DND-41 (cell line): Measurements from ENCODE around the gene GNG12.

Experiments used
- ATAC-seq: fragments of 200-7000 bp; cut with Tn5 transposase; 3 replicates; pipeline ENCODE4 v1.9.1; 2021; ENCODE audit warnings: low read depth; ENCODE audit not compliant: insufficient read depth
- DNase-seq: peaks from one replicate; pipeline ENCODE4 v3.0.0-alpha.2; 2020
- H2AFZ ChIP-seq: 2 replicates; pipeline ENCODE4 v1.6.0; 2012; ENCODE audit warnings: low read depth, low read length
- H3K27ac ChIP-seq: 2 replicates; pipeline ENCODE4 v1.5.1; 2012; ENCODE audit warnings: low read length, inconsistent platforms
- H3K27me3 ChIP-seq: fragments of 200-600 bp; sonication (generic); 2 replicates; pipeline ENCODE4 v1.6.0; 2012; ENCODE audit warnings: low read length, mild to moderate bottlenecking, inconsistent platforms; ENCODE audit not compliant: insufficient read depth, poor library complexity
- H3K36me3 ChIP-seq: 2 replicates; pipeline ENCODE4 v1.5.1; 2012; ENCODE audit warnings: low read length, inconsistent platforms; ENCODE audit not compliant: insufficient read depth
- H3K4me1 ChIP-seq: 2 replicates; pipeline ENCODE4 v1.5.1; 2012; ENCODE audit warnings: mild to moderate bottlenecking, low read length; ENCODE audit not compliant: insufficient read depth
- H3K4me2 ChIP-seq: 2 replicates; pipeline ENCODE4 v1.6.0; 2012; ENCODE audit warnings: mild to moderate bottlenecking, moderate library complexity, low read length, inconsistent platforms; ENCODE audit not compliant: insufficient read depth
- H3K4me3 ChIP-seq, 2 experiments: fragments of 200-600 bp in 1 of 2; shearing (Covaris generic) in 1 of 2; 2 replicates each; pipeline ENCODE4 v1.5.1; 2012 to 2016; ENCODE audit warnings: inconsistent platforms in 2 of 2, low read length in 2 of 2, mild to moderate bottlenecking in 2 of 2, low read depth in 1 of 2, moderate library complexity in 1 of 2
- H3K79me2 ChIP-seq: 2 replicates; pipeline ENCODE4 v1.6.0; 2012; ENCODE audit warnings: low read length, inconsistent platforms; ENCODE audit not compliant: insufficient read depth
- H3K9ac ChIP-seq: 2 replicates; pipeline ENCODE4 v1.6.0; 2012; ENCODE audit warnings: low read depth, mild to moderate bottlenecking, inconsistent platforms, low read length, moderate library complexity
- H3K9me3 ChIP-seq: 2 replicates; pipeline ENCODE4 v1.5.1; 2012; ENCODE audit warnings: low read length, moderate library complexity, mild to moderate bottlenecking, inconsistent platforms; ENCODE audit not compliant: insufficient read depth, severe bottlenecking
- H4K20me1 ChIP-seq: 2 replicates; pipeline ENCODE4 v1.6.0; 2012; ENCODE audit warnings: low read length; ENCODE audit not compliant: insufficient read depth
- CTCF ChIP-seq: IDR thresholded peaks from 2 replicates; pipeline ENCODE4 v1.5.1; 2012; ENCODE audit warnings: borderline replicate concordance, low read length, moderate library complexity, mild to moderate bottlenecking; ENCODE audit not compliant: poor library complexity, severe bottlenecking; ENCODE audit errors: extremely low read depth
- EZH2 ChIP-seq: IDR thresholded peaks from 3 replicates; pipeline ENCODE4 v1.6.1; 2012; ENCODE audit warnings: borderline replicate concordance, low read depth, mild to moderate bottlenecking, moderate library complexity, low read length, inconsistent platforms; ENCODE audit not compliant: severe bottlenecking

GNG12 gene

DNA sequence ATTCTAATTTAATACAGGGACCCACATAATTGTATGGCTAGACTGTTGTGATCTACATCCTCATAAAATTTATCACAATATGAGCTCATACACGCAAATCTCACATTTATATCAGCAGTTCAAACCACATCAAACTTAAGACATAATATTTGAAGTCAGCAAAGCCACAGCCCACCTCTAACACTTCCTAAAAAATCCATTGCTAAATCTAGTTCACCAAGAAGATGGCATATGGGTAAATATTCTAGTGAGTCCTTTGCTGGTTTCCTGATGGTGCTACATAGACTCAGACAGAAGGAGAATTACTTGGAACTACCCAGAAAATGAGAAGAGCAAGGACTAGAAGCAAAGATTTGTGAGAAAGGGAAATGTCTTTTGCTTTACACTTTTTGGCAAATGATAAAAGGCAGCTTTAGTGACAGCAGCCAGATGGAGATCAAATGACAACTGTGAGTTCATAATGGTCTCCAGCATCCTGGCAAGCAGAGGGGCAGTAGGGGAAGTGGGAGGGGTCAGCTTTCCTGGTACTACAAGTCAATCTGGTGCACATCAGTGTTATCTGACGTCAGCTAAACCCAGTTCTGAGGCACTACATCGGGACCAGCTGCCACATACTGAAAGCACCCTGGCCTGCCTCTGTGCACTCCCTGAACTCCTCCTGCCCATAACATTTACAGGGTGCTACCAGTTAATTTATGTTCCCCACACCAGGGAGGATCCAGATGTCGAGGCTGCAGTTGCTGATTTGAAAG, 158.8 kb downstream of the GNG12 start:
- peak overlapping the region; percentile 58 for H3K27ac ChIP-seq
- peak overlapping the region; percentile 58 for H3K4me2 ChIP-seq
- H2AFZ ChIP-seq, result peak overlapping the region; percentile 51

GRCh38 chr1:67673468-67674201, 159.6 kb downstream of the GNG12 start:
- DNase-seq (no peak), ATAC-seq (no peak)
- Histone ChIP-seq H3K4me1 (peaks cover 31% of the 10 kb centered on the region), H3K4me2 (peak overlapping the region; percentile 58), H3K79me2 (no peaks in the 10 kb centered on the region), H3K9me3 (no peaks in the 10 kb centered on the region), H3K27me3 (peaks cover 16% of the 10 kb centered on the region), H4K20me1 (no peaks in the 10 kb centered on the region), H3K9ac (no peak overlapping the region), H3K4me3 (no peak overlapping the region), H2AFZ (no peak overlapping the region), H3K36me3 (no peaks in the 10 kb centered on the region), H3K27ac (no peak overlapping the region)
- TF ChIP-seq EZH2 (no peak), CTCF (no peak)

More for the DNA sequence above, 158.8 kb downstream of the GNG12 start:
- ATAC-seq, result peak; percentile 87
- H3K9me3 ChIP-seq, result no peaks in the 10 kb centered on the region
- H4K20me1 ChIP-seq, result no peaks in the 10 kb centered on the region
- H3K79me2 ChIP-seq, result no peaks in the 10 kb centered on the region
- peak overlapping the region; percentile 11; the same call in 1 of the 2 replicates for H3K9ac ChIP-seq
- peaks cover 16% of the 10 kb centered on the region for H3K27me3 ChIP-seq
- no peaks in the 10 kb centered on the region for H3K36me3 ChIP-seq
- DNase-seq, result peak; percentile 78
- peaks cover 31% of the 10 kb centered on the region for H3K4me1 ChIP-seq
- peak overlapping the region in 1 of 2 experiments; percentile 31; a peak in 2 of 4 replicates for H3K4me3 ChIP-seq
- TF ChIP-seq CTCF (no peak), EZH2 (no peak)

DNA sequence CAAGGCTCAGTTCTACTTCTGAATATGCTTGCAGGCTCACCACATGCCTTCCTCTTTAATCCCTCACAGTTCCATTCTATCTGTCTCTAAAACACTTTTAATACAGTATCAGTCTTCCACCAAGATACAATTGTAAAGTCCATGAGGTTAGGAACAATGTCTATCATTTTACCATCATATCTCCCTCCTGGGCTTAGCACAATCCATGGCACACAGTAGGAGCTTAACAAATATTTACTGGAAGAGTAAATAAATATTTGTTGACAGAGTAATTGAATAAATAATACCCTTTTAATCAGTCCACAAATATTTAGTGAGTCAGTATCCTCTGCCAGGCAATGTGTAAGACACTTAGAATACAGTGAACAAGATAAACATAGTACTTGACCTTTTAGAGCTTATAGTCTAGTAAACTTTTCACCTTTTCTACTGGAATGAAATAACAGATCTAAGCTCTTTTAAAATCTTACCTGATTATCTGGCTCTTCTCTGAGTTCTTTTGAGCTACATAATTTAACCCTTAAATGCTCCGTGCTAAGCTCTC, 160.9 kb downstream of the GNG12 start:
- ATAC-seq, result no peak
- Histone ChIP-seq H3K36me3 (no peaks in the 10 kb centered on the region), H3K9ac (no peak overlapping the region), H2AFZ (no peak overlapping the region), H3K4me1 (peaks cover 31% of the 10 kb centered on the region), H3K79me2 (no peaks in the 10 kb centered on the region), H3K4me2 (no peak overlapping the region), H3K4me3 (no peak overlapping the region), H4K20me1 (no peaks in the 10 kb centered on the region), H3K27me3 (peaks cover 16% of the 10 kb centered on the region), H3K9me3 (no peaks in the 10 kb centered on the region), H3K27ac (no peak overlapping the region)
- DNase-seq, result no peak
- no peak for TF ChIP-seq CTCF
- TF ChIP-seq EZH2, result no peak
